Coronary artery (tissue), 2 donors: ENCODE measurements around the gene SLC16A7.

Source experiments
- DNase-seq: peaks from one replicate; pipeline ENCODE4 v3.0.0-alpha.2; 2017; ENCODE audit warnings: low spot score
- H3K27ac ChIP-seq, 2 donors: fragments of 200-600 bp; sonication (generic); one replicate each; pipeline ENCODE4 v1.5.1; 2016 to 2019
- H3K4me3 ChIP-seq: fragments of 200-600 bp; sonication (generic); 2 replicates; pipeline ENCODE4 v1.5.1; 2016; ENCODE audit warnings: mild to moderate bottlenecking, moderate library complexity
- CTCF ChIP-seq: fragments of 200-600 bp; sonication (generic); IDR thresholded peaks from one replicate; pipeline ENCODE4 v1.5.1; 2019; ENCODE audit warnings: antibody characterized with exemption

SLC16A7 gene

GRCh38 chr12:59827767-59828166 lies 231.9 kb downstream of the SLC16A7 start:
- Histone ChIP-seq H3K4me3 (no peak overlapping the region), H3K27ac (no peak overlapping the region)
- no peak for TF ChIP-seq CTCF
- DNase-seq = no peak

- Histone ChIP-seq H3K27ac (no peak overlapping the region), H3K4me3 (no peak overlapping the region)
- no peak for DNase-seq
- TF ChIP-seq CTCF = no peak
These were observed 232.7 kb downstream of the SLC16A7 start for GRCh38 chr12:59828521-59828920.

- no peak for DNase-seq
- Histone ChIP-seq H3K4me3 (no peak overlapping the region), H3K27ac (no peak overlapping the region)
- TF ChIP-seq CTCF = no peak
These were observed 237.6 kb downstream of the SLC16A7 start for GRCh38 chr12:59833408-59833807.

DNA sequence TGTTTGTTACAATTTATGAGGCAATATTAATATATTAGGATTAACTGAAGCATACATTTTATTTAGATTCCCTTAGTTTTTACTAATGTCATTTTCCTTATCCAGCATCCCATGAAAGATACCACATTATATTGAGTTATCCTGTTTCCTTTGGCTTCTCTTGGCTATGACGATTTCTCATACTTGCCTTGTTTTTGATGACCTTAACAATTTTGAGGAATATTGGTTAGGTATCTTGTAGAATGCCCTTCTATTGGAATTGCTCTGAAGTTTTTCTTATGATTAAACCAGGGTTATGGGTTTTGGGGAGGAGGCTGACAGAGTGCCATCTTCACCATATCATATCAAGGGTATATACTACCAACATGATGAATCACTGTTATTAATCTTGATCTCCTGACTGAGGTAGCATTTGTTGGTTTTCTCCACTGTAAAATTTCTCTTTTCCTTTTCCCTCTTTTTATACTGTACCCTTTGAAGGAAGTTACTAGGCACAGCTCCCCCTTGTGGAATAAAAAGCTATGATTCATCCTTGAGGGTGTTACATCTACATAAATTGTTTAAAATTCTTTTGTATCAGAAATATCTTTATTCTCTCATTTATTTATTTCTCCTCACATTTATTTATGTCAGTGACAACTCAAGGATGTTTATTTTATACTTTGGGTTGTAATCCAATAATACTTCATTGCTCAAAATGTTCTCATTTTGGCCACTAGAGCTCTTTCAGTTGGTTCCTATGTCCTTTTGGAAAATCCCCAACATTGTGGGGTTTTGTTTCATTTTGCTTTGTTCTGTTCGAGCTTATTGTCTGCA lies 239.0 kb downstream of the SLC16A7 start:
- TF ChIP-seq CTCF = peak; percentile 45
- Histone ChIP-seq H3K27ac (no peak overlapping the region), H3K4me3 (no peak overlapping the region)
- DNase-seq = no peak
